ENCODE data around the gene ASB15. TPM values are rescaled to one million over a fixed set of nuclear protein-coding genes. Genes with fewer than 3 reads are reported as not detected.
A peak's percentile ranks its signal among the peaks of the same experiment; 100 is the strongest.
"Not testable (repeated sequence)": the region's sequence is repeated elsewhere in the genome, so short reads cannot be mapped to it uniquely, and the experiment has no call there.

The ASB15 gene
- total RNA-seq, 3 donors from 2014 or later (not counting 1 experiment from before 2014, with no cell fraction given) = not detected

DNA sequence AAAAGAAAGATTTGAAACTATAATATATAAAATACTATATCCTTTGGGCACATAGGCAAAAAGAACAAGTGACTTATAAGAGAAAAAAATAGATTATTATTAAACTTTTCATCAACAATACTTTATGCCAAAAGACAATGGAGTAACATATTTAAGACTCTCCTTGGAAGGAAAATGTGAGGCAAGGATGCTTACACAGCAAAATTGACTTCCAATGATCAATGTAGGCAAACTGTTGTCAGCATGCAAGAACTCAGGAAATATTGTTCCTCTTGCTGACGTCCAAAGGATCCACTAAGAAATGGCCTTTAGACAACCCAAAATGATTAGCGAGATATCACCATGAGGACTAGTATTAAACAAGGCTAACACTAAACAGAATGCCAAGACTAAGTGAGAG is 31.2 kb downstream of the ASB15 start:
- Histone ChIP-seq H3K4me1 (ENCODE audit: control insufficient read depth, insufficient read depth, low read length) (no peaks in the 10 kb centered on the region), H3K27ac (ENCODE audit: low read length) (no peak overlapping the region), H3K9me3 (ENCODE audit: control insufficient read depth, insufficient read depth, low read length) (no peaks in the 10 kb centered on the region), H3K4me3 (ENCODE audit: low read length) (no peak overlapping the region), H3K36me3 (ENCODE audit: control insufficient read depth, insufficient read depth, low read length) (no peaks in the 10 kb centered on the region), H3K27me3 (ENCODE audit: control insufficient read depth, insufficient read depth, low read length) (peaks cover 2% of the 10 kb centered on the region)
- peaks cover 5 to 14% of the 10 kb centered on the region in 2 donors for H3K27me3 Mint-ChIP-seq (ENCODE audit: low read depth in 2 of 2)
- TF ChIP-seq, protein P1, sequence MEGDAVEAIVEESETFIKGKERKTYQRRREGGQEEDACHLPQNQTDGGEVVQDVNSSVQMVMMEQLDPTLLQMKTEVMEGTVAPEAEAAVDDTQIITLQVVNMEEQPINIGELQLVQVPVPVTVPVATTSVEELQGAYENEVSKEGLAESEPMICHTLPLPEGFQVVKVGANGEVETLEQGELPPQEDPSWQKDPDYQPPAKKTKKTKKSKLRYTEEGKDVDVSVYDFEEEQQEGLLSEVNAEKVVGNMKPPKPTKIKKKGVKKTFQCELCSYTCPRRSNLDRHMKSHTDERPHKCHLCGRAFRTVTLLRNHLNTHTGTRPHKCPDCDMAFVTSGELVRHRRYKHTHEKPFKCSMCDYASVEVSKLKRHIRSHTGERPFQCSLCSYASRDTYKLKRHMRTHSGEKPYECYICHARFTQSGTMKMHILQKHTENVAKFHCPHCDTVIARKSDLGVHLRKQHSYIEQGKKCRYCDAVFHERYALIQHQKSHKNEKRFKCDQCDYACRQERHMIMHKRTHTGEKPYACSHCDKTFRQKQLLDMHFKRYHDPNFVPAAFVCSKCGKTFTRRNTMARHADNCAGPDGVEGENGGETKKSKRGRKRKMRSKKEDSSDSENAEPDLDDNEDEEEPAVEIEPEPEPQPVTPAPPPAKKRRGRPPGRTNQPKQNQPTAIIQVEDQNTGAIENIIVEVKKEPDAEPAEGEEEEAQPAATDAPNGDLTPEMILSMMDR (IDR thresholded peaks at IDR 0.05) = no peak
- no peaks in the 10 kb centered on the region for H3K36me3 Mint-ChIP-seq
- 86% methylated on average over 2 of the region's 2 CpGs for WGBS (ENCODE audit: insufficient coverage)
- ATAC-seq (no peak), DNase-seq (no peak)
- no peaks in the 10 kb centered on the region for H3K4me1 Mint-ChIP-seq
- H3K27ac Mint-ChIP-seq = no peak overlapping the region
- H3K4me3 Mint-ChIP-seq = no peak overlapping the region
- intact Hi-C loops (cut with micrococcal nuclease) = no loop called here
- no peaks in the 10 kb centered on the region for H3K9me3 Mint-ChIP-seq

DNA sequence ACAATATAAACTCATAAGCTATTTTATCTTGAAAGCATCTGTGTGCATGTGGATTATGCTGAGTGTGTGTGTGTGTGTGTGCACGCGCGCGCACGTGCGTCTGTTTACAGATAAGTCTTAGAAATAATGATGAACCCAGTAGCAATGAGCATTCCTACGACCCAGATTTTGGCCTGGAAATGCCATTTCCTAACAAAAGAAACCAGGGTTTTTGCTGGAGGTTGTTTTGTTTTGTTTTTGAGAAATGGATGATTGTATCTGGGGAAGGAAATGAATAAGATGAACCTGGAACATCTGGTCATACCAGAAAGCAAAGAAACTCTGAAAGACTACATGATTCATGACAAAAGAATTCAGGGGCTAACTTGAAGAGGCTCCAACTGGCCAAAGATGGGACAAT is 31.9 kb downstream of the ASB15 start:
- ATAC-seq (no peak), DNase-seq (no peak)
- H3K27ac ChIP-seq (ENCODE audit: low read length) = no peak overlapping the region
- no peaks in the 10 kb centered on the region for H3K4me1 Mint-ChIP-seq
- H3K27me3 ChIP-seq (ENCODE audit: control insufficient read depth, insufficient read depth, low read length) = peaks cover 2% of the 10 kb centered on the region
- intact Hi-C loops (cut with micrococcal nuclease) = no loop called here
- H3K9me3 Mint-ChIP-seq = no peaks in the 10 kb centered on the region
- H3K4me3 ChIP-seq (ENCODE audit: low read length) = no peak overlapping the region
- 90% methylated on average over 7 of the region's 7 CpGs for WGBS (ENCODE audit: insufficient coverage)
- H3K27me3 Mint-ChIP-seq (ENCODE audit: low read depth in 2 of 2) = peaks cover 10 to 16% of the 10 kb centered on the region in 2 donors
- TF ChIP-seq, protein P1 (IDR thresholded peaks at IDR 0.05) = no peak
- no peak overlapping the region for H3K4me3 Mint-ChIP-seq
- no peaks in the 10 kb centered on the region for H3K4me1 ChIP-seq (ENCODE audit: control insufficient read depth, insufficient read depth, low read length)
- H3K36me3 ChIP-seq (ENCODE audit: control insufficient read depth, insufficient read depth, low read length) = no peaks in the 10 kb centered on the region
- H3K9me3 ChIP-seq (ENCODE audit: control insufficient read depth, insufficient read depth, low read length) = no peaks in the 10 kb centered on the region
- H3K36me3 Mint-ChIP-seq = no peaks in the 10 kb centered on the region
- no peak overlapping the region for H3K27ac Mint-ChIP-seq

DNA sequence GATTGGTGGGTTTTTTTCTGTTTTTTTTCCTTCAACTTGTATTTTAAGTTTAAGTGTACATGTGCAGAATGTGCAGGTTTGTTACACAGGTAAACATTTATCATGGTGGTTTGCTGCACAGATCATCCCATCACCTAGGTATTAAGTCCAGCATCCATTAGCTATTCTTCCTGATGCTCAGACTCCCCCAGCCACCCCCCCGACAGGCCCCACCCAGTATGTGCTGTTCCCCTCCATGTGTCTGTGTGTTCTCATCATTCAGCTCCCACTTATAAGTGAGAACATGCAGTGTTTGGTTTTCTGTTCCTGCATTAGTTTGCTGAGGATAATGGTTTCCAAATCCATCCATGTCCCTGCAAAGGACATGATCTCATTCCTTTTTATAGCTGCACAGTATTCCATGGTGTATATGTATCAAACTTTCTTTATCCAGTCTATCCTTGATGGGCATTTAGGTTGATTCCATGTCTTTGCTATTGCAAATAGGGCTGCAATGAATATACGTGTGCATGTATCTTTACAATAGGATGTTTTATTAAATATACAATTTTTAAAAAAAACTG is 32.5 kb downstream of the ASB15 start:
- H3K36me3 ChIP-seq (ENCODE audit: control insufficient read depth, insufficient read depth, low read length); H3K4me1 Mint-ChIP-seq; H3K4me1 ChIP-seq (ENCODE audit: control insufficient read depth, insufficient read depth, low read length); H3K36me3 Mint-ChIP-seq; intact Hi-C loops (cut with micrococcal nuclease); H3K27me3 ChIP-seq (ENCODE audit: control insufficient read depth, insufficient read depth, low read length); H3K9me3 Mint-ChIP-seq; H3K4me3 ChIP-seq (ENCODE audit: low read length); H3K4me3 Mint-ChIP-seq; ATAC-seq; DNase-seq; H3K27ac Mint-ChIP-seq; H3K27ac ChIP-seq (ENCODE audit: low read length); H3K9me3 ChIP-seq (ENCODE audit: control insufficient read depth, insufficient read depth, low read length): not testable (repeated sequence)
- H3K27me3 Mint-ChIP-seq (ENCODE audit: low read depth in 2 of 2) = peaks cover 12 to 19% of the 10 kb centered on the region in 2 donors
- 80% methylated on average over 1 of the region's 2 CpGs for whole genome bisulfite sequencing (ENCODE audit: insufficient coverage)

DNA sequence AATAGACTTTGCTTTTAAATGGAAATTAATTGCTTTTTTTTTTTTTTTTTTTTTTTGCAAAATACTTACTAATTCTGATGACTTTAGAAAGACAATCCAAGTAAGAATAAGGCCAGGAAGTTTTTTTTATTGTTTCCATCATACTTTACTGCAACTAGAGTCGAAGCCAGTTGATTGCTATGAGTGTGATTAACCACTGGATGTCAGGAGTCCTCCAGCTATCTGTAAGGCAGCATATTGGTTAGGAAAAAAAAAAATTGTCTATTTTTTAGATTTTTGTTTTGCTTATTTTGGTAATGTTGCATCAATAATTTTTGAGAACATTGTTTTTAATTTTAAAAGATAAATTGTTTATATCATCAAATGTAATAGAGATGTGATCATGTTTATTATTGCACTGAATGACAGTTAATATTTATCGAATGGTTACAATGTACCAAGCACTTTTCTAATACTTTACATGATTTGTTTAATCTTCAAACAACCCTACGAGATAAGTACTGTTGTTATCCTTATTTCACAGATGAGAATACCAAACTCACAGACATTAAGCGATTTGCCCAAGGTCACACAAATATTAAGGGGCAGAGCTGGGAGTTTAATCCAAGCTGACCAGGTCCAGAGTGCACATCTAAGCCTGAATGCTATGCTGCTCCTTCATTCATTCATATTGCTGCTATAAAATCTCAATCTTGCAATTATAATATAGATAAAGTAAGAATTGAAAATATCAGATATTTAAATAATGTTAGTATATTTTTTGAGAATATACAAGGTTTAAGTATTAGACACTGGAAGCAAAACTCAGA is 34.1 kb downstream of the ASB15 start:
- Mint-ChIP-seq H3K27ac (no peak overlapping the region), H3K27me3 (ENCODE audit: low read depth in 2 of 2) (peaks cover 14 to 19% of the 10 kb centered on the region in 2 donors), H3K9me3 (no peaks in the 10 kb centered on the region), H3K4me1 (no peaks in the 10 kb centered on the region), H3K36me3 (no peaks in the 10 kb centered on the region), H3K4me3 (no peak overlapping the region)
- Histone ChIP-seq H3K27ac (ENCODE audit: low read length) (no peak overlapping the region), H3K36me3 (ENCODE audit: control insufficient read depth, insufficient read depth, low read length) (no peaks in the 10 kb centered on the region), H3K27me3 (ENCODE audit: control insufficient read depth, insufficient read depth, low read length) (peaks cover 2% of the 10 kb centered on the region), H3K4me1 (ENCODE audit: control insufficient read depth, insufficient read depth, low read length) (no peaks in the 10 kb centered on the region), H3K9me3 (ENCODE audit: control insufficient read depth, insufficient read depth, low read length) (no peaks in the 10 kb centered on the region), H3K4me3 (ENCODE audit: low read length) (no peak overlapping the region)
- intact Hi-C loops (cut with micrococcal nuclease) = loop anchor here (1.0 kb wide), 1 partner anchor 230 kb away; no protein-coding TSS in a partner anchor
- 53% methylated on average over 3 of the region's 4 CpGs for WGBS (ENCODE audit: insufficient coverage)
- TF ChIP-seq, protein P1 (IDR thresholded peaks at IDR 0.05) = peak; percentile 15
- ATAC-seq (no peak), DNase-seq (peak in 1 of 2 donors; percentile 31)
